HG02588 (cell line): ENCODE data around the gene ADAMTS13.

Source experiments
- ATAC-seq: cut with Tn5 transposase; IDR thresholded peaks from one replicate; pipeline ENCODE4 v1.9.1; 2021; ENCODE audit warnings: mild to moderate bottlenecking, moderate library complexity; ENCODE audit not compliant: unreplicated experiment

ADAMTS13 gene

DNA sequence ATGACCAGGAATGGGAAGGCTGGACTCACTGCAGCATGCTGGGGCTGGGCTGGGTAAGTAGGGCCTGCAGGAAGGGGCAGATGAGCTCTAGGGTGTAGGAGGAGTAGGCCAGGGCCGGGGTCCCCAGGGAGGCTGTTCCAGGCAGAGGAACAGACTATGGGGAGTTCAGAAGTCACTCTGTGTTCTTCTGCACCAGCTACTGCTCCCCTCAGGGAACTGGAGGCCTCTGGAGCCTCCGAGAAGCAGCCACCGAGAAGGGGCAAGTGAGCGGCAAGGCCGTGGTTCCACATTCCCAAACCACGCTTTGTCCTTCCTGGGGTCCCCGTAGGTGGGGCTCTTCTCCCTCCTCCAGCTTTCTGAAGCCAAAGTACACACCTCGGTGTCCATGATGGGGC is 65.2 kb downstream of the ADAMTS13 start:
- no peak for ATAC-seq

DNA sequence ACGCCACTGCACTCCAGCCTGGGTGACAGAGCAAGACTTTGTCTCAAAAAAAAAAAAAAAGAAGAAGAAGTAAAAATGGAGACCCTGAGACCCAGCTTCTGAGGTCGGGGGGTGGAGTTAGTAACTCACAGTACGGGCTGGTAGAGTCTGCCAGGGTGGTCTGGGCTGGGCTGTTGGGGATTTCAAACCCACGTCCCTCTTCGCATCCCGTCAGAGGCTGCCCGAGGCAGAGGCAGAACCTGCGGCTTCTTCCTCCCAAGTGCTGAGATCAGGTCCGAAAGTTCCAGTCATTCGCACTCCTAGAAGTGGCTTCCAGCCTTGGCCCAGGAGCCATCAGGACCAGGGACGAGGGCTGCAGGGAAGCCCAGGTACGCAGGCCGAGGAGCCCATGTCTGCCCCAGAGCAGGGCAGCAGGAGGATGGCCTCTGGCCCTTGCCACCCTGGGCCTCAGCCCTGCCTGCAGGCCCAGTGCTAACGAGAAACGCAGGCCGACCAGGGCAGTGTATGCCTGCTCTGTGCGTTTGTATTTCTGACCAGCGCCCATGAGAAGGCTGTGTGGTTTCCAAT is 66.6 kb downstream of the ADAMTS13 start:
- no peak for ATAC-seq

DNA sequence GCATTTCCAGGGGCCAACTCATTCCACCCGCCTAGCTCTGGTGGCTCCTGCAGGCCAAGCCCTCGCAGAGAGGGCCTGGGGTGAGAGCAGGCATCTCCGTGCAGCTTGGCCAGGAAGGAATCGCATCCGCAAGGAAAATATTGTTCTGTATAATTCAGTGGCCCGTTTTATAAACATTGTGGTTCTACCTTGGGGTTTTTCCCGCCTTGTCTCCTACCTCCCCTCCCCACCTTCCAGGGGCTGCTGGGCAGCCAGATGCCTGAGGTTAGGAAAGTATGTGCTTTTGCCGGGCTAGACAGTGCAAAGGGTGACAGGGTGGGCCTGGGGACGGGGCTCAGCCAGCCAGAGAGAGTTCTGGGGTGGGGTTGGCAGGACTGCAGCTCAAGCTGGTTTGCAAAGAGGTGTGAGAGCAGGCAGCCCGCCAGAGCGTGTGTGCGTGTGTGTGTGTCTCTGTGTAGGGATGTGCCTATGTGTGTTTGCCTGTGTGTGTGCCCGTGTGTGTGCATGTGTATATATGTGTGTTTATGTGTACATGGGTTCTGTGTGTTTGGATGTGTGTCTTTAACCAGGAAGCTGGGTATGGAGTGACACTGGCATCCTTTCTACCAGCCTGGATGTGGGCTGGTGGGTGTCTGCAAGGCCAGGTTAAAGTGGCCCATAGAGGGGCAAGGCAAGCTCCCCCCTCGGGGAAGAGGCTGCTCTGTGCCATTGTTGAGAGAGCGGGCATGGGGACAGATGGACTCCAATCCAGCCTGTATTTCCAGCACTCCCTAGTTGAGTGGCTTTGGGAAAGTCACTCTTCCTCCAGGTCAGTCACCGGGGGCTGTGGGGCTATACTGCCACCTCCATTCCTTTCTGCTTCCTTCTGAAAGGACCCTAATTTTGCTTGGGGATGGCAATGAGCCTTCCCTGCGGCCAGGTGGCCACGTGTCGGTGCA is 67.4 kb downstream of the ADAMTS13 start:
- no peak for ATAC-seq

DNA sequence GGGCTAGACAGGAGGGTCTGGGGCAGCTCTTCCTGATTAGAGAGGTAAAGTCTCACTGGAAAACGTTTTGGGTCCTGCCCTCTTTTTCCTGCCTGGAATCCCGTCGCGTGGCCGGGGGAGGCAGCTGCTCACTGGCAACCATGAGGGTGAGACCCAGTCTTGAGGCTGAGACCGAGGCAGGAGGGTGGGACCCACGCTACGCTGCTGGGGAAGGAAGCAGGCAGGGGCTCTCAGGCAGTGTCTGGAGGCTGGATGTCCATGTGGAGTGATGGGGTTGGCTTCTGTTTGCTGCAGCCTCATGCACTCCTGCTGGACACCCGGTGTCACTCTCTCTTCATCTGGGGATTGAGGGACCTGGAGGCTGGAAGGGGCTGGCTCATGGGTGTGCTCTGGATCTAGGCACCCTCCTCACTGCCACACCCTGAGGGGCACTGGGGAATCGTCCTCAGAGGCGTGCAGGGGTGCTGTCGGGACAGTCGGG is 68.1 kb downstream of the ADAMTS13 start:
- no peak for ATAC-seq

DNA sequence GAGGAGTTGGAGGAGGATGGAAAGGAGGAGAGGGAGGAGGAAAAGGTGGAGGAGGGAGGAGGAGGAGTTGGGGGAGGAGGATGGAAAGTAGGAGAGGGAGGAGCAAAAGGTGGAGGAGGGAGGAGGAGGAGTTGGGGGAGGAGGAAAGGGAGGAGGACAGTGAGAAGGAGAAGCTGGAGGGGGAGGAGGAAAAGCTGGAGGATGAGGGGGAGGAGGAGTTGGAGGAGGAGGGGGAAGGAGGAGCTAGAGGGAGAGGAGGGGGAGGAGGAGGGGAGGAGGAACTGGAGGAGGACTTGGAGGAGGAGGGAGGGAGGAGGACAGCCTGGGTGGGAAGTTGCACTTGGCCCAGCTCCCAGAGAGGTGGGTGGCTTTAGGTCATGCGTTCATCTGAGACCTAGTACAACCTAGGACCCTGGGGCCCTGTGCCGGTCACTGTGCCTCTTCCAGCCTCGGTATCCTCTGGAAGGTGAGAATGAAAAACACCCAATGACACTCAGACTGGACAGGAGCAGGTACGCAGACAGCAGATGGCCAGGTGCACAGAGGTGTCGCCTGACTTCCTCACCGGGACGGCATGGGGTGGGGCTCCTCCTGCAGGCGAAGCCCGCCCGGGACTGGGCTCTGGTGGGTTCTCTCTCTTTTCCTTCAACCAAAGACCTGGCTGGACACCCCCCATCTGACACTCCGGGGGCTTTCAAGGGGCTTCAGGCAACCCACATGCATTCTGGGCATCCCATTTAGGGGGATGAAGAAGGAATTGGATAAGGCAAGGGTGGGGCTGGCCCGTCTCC is 68.9 kb downstream of the ADAMTS13 start:
- no peak for ATAC-seq

DNA sequence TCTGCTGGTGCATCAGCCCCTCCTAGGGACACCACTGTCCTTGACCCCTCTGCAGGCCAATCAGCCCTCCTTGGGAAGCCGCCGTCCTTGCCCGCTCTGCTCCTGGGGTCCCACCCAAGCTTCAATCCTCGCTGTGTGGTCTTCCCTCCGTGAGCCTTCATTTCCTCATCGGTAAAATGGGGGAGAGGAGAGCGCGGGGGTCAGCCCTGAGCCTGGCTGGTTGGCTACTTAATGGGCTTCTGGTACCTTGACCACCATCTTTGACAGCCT is 69.4 kb downstream of the ADAMTS13 start:
- ATAC-seq = no peak

DNA sequence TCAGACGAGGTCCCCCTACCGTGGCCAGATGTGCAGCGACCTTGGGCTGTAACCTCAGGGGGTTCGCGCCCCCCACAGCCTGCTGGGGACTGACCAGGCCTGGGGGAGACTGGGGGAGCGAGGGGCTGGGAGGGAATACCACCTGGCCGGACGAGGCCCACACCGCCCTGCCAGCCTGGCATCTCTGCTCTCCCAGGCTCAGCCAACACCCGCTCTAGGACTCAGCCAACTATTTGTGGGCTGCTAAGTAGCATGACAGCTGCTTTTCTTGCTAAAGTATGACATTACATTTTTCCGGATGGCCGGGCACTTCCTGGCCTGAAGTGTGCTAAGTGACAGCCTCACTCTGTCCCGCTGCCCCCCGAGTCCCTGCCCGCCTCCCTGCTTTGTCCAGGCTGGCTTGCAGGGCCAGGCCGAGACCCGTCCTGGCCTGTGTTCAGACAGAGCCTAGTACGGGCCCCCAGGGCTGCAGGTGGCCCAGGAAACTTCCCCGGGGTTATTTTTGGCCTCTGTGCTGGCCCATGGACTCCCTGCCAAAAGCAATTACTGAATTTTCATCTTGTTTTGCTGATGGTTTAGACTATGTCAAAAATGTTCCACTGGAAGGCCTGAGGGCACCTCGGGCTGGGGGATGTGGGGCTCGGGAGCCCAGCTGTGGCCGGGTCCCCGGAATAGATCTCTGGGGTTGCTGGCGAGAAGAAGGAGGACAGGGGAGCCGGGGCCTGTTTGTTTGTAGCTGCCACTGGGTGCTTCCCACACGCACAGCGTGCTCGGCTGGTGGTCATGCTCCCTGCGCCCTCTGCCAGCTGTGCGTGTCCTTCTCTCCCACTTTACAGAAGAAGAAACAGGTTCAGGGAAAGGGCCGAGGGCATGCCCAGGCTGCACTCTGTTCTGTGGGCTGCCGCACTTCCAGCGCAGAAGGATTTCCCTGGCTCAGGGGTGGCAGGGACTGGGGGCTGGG is 70.2 kb downstream of the ADAMTS13 start:
- ATAC-seq = no peak

DNA sequence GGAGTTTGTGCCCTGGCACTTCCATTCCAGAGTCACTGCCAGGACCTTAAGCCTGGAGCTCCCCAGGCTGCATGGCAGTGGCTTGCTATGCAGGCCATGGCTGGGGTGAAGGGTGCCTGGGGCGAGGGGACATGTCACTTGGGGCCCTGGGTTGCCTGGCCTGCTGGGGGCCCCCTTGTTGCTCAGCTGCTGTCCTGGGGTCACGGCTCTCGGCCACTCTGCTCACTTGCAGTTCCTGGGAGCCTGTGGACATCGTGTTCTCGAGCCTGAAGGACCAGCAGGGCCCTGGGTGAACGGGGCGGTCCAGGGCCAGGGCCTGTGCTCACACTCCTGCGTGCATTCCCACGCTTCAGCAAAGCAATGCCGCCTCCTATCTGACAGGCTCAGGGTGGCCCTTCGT is 71.3 kb downstream of the ADAMTS13 start:
- ATAC-seq = no peak

DNA sequence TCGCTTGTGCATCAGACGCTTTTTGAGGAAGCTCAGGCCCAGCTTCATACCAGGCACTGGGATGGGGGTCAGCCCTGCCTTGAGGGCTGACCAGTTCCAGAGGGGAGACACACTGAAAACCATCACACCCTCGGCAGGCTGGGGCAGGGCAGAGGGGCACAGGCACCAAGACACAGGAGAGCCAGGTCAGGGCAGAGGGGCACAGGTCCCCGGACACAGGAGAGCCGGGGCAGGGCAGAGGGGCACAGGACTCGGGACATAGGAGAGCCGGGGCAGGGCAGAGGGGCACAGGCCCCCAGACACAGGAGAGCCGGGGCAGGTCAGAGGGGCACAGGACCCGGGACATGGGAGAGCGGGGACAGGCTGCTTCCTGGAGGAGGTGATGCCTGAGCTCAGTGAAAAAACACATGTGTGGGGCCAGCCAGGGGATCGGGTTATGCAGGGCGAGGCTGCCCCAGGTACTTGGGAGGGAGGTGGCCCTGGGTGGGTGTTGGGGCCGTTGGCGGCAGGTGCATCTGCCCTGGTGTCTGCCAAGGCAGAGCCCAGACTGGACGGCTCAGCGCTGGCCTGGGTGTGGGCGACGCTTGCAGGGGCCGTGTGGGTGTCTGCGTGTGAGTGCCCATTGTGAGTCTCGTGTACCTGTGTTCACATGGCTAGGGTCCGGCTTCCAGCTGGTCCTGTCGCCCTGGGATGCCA is 71.8 kb downstream of the ADAMTS13 start:
- no peak for ATAC-seq

DNA sequence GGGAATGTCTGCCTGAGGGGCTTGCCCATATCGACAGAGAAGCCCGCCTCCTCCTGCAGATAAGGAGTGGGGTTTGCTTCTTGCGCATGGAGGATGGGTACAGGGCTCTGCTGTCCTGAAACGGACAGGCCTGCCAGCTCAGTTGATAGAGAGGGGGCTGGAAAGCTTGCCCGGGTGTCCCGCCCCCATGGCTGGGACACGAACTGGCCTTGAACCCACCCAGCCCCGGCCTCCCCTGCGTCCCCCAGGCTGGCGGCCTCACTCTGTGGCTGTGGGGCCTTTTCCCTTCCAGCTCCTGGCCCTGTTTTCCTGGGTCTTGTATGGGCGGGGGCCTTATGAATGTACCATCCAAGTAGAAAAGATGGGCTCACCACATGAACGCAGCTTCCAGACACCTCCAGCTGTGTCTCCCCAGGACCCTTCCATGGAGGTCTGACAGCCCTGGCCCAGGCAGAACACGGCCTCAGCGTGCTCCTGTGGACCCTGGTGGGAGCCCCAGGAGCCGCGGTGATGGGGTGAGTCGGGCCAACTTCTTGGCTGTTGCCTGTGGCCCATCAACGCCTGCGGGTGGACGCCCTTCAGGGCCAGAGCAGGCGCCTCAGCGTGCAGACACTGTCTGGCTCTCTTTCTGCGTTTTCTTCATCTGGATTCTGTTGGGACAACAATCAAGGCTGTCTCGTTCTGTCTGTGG is 72.6 kb downstream of the ADAMTS13 start:
- no peak for ATAC-seq

DNA sequence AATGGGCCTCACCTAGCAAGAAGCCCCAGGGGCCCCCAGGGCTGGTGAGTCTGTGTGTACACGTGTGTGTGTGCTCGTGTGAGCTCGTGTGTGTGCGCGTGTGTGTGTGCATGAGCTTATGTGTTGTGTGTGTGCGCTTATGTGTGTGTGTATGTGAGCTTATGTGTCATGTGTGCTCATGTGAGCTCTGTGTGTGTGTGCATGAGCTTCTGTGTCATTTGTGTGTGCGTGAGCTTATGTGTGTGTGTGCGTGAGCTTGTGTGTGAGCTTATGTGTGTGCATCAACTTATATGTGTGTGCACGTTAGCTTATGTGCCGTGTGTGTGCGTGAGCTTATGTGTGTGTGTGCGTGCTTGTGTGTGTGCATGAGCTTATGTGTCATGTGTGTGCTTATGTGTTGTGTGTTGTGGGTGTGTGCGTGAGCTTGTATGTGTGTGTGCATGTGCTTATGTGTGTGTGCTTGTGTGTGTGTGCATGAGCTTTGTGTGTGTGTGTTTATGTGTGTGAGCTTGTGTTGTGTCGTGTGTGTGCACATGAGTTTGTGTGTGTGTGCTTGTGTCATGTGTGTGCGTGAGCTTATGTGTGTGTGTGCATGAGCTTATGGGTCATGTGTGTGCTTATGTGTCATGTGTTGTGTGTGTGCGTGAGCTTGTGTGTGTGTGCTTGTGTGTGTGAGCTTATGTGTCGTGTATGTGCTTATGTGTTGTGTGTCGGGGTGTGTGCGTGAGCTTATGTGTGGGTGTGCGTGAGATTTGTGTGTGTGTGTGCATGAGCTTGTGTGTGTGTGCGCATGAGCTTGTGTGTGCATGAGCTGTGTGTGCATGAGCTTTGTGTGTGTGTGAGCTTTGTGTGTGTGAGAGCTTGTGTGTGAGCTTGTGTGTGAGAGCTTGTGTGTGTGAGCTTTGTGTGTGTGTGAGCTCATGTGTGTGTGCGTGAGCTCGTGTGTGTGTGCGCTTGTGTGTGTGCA is 73.4 kb downstream of the ADAMTS13 start:
- no peak for ATAC-seq

DNA sequence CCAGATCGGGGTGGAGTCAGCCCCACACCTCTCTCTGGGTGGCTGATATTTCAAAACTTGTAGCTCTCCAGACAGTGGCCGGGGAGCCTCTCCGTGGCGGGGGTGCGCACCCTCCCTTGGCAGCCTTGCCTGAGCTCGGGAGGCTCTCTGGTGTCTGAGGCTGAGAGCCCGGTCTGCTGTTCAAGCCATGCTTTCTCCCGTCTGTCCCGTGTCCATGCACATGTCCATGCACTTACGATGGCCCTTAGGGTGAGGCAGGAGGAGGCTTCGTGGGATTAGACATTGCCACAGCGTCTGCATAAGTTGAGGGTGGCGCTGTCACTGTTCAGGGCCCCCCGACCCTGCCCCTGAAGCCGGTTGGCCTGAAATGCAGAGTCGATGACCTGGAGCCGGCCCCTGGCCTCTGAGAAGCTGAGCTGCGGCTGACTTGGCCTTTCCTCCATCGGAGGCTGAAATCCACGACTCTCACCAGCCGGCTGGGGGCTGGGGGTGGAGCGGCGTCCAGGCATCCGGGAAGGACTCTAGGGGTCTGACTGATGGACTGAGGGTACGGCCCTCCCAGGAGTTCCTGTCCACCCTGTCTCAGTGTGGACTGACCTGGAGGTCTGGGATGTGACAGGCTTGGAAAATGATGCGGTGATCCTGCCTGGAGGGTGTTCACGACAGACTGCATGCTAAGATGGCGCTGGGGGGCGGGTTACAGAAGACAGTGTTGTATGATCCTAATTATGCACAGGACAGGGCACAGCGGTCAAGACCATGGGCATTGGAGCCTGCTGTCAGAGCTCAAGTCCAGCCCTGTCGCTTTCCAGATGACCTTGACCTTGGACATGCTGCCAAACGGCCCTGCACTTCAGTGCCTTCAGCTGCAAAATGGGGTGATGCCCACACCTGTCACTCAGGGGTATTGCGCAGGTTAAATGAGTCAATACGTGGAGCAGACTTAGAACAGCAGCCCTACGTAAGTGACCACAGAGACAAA is 75.0 kb downstream of the ADAMTS13 start:
- no peak for ATAC-seq

DNA sequence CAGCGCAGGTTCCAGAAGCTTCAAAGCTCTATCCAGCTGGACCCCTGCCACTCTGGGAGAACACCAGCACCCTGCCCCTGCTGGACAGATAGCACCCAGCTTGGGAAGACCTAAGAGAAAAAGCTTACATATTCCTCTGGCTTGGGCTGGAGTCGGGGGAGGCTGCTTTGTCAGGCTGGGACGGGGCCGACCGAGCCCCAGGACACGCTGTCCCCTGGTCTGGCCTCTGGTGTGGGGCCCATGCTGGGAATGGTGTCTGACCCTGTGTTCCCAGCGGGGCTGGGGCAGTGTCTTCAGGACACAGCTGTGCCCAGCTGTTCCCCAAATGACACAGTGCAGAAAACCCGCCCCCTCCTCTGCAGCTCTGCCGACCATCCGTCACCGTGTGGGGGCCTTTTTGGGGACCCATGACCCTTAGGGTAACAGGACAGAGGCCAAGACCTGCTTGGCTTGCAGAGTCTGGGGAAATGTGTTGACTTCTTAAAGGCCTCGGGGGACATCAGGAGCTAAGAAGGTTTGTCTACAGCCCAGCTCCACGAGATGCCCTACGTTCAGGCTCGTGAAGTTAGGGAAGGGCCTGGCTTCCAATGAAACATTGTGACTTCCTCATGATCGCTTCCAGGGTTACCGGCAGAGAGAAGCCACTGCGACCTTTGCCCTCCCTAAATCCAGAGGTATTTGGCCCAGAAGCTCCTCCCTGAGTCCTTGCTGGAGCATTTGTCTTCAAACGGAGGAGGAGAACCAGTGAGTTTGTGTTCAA is 77.1 kb downstream of the ADAMTS13 start:
- ATAC-seq = no peak

DNA sequence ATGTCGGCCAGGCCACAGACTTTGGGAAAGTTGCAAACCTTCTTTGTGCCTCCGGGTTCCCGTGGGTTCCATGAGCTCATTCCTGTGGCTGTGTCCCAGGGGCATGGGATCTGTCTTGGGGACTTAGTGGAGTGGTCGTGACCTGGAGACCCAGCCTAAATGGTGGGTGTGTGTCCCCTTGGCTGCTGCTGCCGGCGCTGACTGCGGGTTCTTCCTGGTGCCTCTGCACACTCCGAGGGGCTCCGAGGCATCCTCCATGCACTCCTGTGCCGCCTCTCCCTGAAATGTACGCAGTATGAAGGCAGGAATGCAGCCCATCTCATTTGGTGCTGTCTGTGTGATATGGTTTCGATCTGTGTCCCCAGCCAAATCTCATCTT is 77.7 kb downstream of the ADAMTS13 start:
- no peak for ATAC-seq

DNA sequence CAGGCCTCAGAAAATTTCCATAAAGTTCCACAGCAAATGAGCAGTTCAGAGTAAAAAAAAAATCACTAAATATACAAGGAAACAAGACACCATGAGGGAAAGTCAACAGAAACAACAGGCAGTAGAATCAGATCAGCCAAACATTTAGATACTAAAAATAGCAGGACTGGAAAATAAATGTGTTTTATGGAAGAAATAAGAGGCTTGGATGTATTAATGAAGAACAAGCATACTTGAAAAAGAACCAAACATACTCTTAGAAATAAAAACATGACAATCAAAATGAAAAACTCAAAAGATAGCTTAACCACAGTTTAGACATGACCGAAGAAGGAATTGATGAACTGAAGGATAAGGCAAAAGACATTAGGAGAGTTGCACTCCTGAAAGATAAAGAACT is 79.9 kb downstream of the ADAMTS13 start:
- ATAC-seq = no peak

DNA sequence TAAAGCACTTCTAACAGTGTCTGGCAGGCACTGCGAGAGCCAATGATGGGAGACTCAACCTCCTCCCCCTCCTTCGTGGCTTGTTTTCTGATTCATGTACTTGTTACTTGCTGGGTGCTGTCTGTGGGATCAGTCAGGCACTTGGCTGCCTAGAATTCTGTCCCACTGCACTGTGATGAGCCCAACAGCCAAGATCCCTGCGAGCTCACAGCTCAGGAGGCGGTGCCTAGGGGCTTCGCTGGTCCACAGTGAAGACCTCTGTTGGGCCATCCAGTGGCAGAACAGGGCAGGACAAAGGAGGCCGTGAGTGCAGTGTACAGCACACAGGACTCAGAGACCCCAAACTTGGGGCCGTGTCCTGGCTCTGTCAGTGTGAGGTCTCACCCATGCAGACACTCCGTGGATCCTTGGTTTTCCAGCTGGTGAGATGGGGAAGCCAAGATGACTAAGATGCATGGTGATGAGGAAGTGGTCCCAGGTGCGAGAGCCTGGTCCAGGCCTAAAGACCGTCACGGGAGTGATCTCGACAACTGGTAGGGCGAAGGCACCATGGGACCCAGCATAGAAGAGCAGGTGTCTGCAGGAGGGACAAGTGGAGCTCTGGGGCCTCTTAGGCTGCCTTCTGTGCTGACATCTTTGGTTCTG is 83.1 kb downstream of the ADAMTS13 start:
- no peak for ATAC-seq
